Stimulated activated CD4-positive, alpha-beta T cell treated with anti-CD3 and anti-CD28 coated beads, TNF-alpha, amount 100 ng/mL, for 48 hours (primary cell): ENCODE results near the gene ST3GAL5.
"Not testable (repeated sequence)": the region's sequence is repeated elsewhere in the genome, so short reads cannot be mapped to it uniquely, and the experiment has no call there.

Experiments used
- DNase-seq, 3 donors: peaks; one replicate each; pipeline ENCODE4 v3.0.0-alpha.2; 2020; ENCODE audit warnings: low read depth in 3 of 3

Gene ST3GAL5

DNA sequence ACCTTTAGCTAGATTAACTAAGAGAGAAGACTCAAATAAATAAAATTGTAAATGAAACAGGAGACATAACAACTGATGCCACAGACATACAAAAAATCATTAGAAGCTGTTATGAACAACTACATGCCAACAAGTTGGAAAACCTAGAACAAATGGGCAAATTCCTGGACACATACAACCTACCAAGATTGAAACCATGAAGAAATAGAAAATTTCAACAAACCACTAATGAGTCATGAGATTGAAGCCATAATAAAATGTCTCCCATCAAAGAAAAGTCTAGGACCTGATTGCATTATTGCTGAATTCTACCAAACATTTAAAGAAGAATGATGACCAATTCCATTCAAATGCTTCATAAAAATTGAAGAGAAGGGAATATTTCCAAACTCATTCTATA, 54.3 kb downstream of the ST3GAL5 start:
- DNase-seq, result no peak

GRCh38 chr2:85831735-85832134, 57.1 kb downstream of the ST3GAL5 start:
- no peak for DNase-seq

- DNase-seq, result no peak
These were observed 58.1 kb downstream of the ST3GAL5 start for GRCh38 chr2:85830645-85831044.

DNA sequence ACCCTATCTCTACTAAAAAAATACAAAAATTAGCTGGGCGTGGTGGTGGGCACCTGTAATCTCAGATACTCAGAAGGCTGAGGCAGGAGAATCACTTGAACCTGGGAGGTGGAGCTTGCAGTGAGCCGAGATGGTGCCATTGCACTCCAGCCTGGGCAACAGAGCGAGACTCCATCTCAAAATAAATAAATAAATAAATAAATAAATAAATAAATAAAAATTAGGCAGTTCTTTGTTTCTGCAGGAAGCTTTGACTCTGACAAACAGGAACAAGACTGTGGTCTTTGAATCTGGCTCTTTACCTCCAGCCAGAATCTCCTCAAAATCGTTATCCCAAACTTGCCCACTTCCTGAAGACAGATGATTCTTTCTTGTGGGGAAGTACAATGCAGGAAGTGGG, 59.4 kb downstream of the ST3GAL5 start:
- not testable (repeated sequence) for DNase-seq

DNA sequence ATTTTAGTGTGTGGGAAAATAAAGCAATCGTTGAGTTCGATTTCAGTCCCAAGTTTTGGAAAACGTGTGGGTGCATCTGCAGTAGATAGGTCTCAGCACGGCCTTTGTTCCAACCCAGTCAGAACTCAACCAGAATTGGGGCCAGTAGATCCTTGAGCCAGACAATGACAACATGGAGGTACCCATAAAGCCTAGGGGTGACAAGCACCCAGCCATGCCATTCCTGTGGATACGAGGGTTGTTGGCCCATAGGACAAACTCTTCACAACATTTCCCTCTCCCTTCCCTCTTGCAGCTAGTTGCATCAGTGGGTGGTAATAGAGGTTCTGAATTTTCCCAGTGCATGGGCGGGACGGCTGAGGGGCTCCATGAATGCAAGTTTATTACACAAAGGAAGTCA, 60.1 kb downstream of the ST3GAL5 start:
- DNase-seq, result no peak

GRCh38 chr2:85827879-85828569, 60.8 kb downstream of the ST3GAL5 start:
- DNase-seq, result no peak

GRCh38 chr2:85826990-85827878, 61.6 kb downstream of the ST3GAL5 start:
- peak; percentile 59 to 73 (median 64) for DNase-seq

DNA sequence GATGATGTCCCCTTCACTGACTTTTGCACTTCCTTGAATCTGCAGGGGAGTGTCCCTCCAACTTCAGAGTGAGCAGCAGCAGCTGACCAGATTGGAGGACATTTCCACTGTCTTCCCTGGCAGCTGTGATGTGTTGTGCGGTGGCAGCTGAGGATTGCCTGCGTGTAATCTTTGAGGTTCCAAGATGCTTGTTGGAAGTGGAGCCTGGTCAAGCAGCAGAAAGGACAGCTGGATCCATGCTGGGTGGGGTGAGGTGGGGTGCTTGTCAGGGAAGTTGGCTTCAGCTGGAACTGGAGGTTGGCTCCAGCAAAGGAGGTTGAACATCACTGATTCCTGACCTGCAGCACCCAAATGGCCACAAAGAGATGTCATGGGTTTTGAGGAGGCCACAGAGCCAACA, 64.8 kb downstream of the ST3GAL5 start:
- DNase-seq, result no peak

DNA sequence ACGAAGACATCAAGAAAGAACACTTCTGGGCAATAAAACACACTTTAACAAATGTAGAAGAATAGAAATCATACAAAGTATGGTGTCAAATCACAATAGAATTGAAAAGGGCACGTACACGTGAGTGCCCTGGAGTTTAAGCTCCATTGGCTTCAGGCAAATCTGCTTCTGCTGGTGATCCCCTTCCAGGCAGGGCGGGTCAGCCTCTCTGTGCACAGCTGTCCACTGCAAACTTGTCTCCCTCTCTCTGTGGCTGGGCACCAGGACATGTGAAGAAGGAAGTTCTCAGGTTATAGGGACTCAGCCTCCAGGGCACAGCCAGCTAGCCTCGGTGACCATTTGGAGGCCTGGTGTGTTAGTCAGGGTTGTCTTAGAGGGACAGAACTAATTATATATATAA, 66.0 kb downstream of the ST3GAL5 start:
- DNase-seq, result no peak

DNA sequence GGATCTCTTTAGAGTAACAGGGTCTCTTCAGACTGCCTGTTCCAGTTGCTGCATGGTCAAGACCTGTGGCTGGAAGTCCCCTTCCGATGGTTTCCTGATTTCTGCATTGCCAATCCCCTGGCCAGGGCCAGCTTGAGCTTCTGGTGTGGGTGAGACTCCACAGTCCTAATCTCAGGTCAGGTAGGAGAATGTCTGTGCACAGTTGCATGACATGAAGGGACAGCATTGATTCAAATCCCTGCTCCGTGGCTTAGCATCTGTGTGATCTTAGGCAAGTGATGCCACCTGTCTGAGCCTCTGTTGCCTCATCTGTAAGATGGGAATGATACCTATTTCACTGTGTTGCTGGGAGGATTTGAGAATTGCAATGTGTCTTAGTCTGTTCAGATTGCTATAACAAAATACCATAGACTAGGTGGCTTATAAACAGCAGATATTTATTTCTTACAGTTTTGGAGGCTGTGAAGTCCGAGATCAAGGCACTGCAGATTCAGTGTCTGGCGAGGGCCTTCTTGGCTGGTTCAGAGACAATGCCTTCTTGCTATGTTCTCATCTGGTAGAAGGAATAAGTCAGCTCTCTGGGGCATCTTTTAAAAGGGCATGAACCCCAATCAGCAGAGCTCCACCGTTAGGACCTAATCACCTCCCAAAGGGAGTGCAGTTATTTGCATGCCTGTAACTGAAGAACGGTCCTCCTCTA, 68.8 kb downstream of the ST3GAL5 start:
- no peak for DNase-seq

- DNase-seq, result no peak
These were observed 73.8 kb downstream of the ST3GAL5 start for GRCh38 chr2:85814802-85815550.

GRCh38 chr2:85813982-85814801, 74.6 kb downstream of the ST3GAL5 start:
- DNase-seq, result peak; percentile 67 to 80 (median 79)

DNA sequence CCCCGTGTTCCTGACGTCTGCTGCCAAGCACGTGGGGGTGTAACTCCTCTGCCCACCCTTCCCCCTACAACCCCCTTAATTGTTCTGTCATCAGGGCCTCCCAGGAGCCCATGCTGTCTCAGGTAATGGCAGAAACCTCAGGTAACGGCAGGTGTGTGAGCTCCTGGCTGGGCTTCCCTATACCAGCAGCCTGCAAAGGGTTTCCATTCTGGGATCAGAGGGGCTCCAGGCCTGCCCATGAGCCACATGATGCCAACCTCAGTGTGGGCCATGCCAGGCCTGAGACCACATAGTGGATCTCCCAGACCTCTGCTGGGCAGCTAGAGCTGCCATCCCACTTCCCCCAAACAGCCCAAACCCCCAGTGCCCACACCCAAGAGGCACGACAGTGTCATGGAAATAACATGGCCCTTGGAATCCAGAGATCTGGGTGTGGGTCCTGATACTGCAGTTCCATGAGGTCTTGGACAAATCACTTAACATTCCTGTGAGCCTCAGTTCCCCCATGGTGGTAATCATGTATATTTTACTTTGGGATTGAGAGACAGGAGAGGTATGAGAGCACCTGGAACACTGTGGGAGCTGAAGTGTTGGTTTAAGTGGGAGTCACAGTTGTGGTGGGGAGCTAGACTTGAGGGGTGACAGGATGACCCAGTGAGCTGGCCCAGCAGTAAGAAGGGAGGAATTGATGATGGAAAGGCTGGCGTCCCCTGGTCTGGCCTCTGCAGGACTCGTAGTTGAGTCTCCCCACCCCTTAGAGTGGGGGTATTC, 75.4 kb downstream of the ST3GAL5 start:
- no peak for DNase-seq

DNA sequence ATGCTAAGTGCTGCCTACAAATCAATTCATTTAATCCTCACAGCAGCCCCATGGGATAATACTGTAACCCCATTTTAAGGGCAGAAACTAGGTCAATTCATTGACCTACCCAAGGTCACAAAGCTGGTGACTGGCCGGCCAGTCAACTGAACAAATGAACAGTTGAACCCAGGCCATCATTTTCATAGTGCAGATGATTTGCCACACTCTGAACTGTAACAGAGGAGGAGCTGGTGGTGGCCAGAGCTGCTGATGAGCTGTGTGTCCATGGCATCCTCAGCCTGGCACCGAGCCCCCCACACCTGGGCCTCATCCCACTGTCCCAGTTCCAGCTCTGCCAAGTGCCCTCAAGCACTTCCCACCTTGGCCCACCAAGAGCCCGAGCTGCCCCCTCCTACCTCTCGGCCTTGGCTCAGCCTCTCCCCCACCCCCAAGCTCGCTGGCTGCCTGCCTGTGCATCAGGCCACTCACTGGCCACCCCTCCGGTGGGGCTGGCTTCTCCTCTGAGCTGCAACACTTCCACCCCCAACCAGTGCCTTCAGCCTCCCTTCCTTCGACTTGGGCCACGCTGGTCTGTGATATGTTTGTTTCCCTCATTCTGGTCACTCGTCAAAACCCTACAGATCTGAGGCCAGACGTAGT, 76.6 kb downstream of the ST3GAL5 start:
- no peak for DNase-seq

DNA sequence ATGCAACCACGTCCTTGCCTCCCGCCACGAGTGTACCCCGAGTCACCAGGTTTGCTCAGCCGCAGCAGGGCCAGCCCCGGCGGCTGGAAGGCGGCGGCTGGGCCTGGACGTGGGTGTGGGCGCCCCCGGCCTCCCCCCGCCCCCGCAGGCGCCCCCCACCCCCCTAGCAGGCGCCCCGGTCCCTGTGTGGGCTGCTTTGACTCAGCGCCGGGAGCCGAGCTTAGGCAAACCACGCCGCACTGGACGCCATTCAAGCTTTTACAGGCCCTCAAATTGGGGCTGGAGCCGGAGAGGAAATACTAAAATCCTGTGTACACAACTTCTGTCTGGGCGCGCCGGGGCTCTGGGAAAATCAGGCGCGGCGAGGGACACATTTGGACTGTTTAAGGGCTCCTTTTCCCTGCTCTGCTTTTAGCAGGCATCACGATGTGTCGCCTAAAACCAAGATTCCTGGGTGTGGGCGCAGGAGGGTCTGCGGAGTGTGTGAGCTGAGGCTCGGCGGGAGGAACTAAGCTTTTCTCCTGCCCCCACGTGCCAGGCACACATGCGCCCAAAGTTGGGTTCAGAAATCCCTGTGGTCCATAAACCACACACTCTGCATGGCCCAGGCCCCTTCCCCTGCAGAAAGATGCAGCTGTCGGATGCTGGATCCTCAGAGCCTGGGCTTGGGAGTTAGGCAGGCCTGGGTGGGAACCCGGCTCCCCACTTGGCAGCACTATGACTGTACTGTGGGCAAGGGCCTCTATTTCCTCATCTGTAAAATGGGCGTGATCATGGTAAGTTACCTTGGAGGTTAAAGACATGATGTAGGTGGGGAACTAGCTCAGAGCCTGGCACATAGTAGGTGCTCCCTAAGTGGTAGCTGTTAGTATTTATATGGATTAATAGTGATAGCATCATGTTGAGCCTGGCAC, 77.4 kb downstream of the ST3GAL5 start:
- DNase-seq, result no peak

DNA sequence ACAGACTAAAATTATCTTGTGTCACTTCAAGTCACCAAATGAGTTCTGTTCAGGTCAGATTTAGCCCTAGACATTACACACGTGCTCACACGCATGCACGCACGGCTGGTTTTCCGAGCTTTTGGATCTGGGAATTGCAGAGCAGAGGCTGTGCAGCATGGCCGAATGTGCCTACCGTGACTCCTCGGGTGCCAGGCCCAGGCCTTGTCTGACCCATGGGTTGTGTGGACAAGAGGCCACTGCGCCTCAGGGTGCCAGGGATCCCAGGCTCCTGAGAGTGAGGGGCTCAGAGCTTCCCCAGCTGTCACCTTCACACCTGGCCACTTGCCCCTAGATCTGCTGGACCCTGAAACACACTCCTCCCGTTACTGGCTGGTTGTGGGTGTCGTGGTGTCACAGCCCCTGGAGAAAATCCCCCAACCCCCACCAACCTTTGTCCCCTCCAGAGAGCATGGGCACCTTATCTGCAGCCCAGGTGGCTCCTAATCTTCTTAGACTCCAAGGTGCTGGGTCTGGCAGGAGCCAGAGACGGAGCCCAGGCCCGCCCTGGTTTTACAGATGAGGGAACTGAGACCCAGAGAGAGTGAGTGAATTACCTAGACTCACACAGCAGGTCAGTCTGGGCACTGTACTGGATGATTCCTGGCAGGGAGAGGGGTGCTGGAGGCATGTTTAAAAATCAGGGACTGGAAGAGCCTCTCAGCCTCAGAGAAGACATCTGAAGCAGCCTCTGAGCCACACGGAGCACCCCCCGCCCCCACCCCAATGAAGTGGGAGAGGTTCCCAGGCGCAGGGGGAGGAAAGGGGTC, 78.2 kb downstream of the ST3GAL5 start:
- no peak for DNase-seq

DNA sequence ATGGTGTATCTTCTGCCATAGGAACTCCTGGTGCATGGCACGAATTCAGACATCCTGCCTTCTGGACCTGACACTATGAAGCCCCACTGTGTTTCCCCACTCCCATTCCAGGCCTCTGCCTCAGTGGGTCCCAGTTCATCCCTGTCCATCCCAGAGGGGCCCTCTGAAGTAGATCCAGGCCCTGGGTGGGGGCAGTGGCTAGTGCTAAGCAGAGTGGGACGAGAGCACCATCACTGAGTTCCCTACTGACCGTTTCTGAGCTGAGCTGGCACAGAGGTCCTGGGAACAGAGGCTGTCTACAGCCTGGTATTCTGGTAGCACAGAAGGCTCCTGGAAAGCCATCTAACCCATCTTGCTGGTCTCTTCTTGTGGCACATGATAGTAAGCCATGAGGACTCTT, 81.0 kb downstream of the ST3GAL5 start:
- no peak for DNase-seq
